ENCODE measurements around the gene CRKL. TPM values are rescaled to one million over a fixed set of nuclear protein-coding genes. Genes with fewer than 3 reads are reported as not detected.
"Not testable (repeated sequence)": the region's sequence is repeated elsewhere in the genome, so short reads cannot be mapped to it uniquely, and the experiment has no call there.

CRKL gene
- total RNA-seq, 1 donor from 2014 or later, result 86.3 TPM

- peaks cover 6% of the 10 kb centered on the region for H3K4me1 Mint-ChIP-seq (ENCODE audit: low read depth)
- no peaks in the 10 kb centered on the region for H3K9me3 Mint-ChIP-seq (ENCODE audit: low read depth)
- peaks cover 13% of the 10 kb centered on the region for H3K36me3 Mint-ChIP-seq (ENCODE audit: insufficient read depth)
- peak overlapping the region; percentile 56 for H3K27ac Mint-ChIP-seq
- no peaks in the 10 kb centered on the region for H3K27me3 Mint-ChIP-seq
- no peak for DNase-seq (ENCODE audit: low spot score, unreplicated experiment)
- no peak overlapping the region for H3K4me3 Mint-ChIP-seq (ENCODE audit: low read depth)
- TF ChIP-seq, protein P1, sequence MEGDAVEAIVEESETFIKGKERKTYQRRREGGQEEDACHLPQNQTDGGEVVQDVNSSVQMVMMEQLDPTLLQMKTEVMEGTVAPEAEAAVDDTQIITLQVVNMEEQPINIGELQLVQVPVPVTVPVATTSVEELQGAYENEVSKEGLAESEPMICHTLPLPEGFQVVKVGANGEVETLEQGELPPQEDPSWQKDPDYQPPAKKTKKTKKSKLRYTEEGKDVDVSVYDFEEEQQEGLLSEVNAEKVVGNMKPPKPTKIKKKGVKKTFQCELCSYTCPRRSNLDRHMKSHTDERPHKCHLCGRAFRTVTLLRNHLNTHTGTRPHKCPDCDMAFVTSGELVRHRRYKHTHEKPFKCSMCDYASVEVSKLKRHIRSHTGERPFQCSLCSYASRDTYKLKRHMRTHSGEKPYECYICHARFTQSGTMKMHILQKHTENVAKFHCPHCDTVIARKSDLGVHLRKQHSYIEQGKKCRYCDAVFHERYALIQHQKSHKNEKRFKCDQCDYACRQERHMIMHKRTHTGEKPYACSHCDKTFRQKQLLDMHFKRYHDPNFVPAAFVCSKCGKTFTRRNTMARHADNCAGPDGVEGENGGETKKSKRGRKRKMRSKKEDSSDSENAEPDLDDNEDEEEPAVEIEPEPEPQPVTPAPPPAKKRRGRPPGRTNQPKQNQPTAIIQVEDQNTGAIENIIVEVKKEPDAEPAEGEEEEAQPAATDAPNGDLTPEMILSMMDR (IDR thresholded peaks at IDR 0.05; ENCODE audit: unreplicated experiment), result no peak
These were observed 27.2 kb upstream of the CRKL start for GRCh38 chr22:20889904-20890540.

DNA sequence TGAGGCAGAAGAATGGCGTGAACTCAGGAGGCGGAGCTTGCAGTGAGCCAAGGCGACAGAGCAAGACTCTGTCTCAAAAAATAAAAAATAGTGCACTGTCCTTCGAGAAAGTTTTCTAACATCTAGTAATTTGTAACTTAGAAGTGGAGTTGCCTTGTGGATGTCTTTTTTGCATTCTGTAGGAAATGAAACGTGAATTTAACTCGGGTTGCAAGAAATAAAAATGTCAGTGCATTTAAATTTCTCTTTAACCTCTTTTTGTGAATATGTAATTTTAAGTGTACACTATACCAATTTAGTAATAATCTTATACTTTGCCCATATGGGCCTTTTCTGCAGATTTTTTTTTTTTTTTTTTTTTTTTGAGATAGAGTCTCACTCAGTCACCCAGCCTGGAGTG is 26.2 kb upstream of the CRKL start:
- H3K9me3 Mint-ChIP-seq (ENCODE audit: low read depth), result no peaks in the 10 kb centered on the region
- H3K4me1 Mint-ChIP-seq (ENCODE audit: low read depth), result no peaks in the 10 kb centered on the region
- DNase-seq (ENCODE audit: low spot score, unreplicated experiment), result no peak
- TF ChIP-seq, protein P1 (IDR thresholded peaks at IDR 0.05; ENCODE audit: unreplicated experiment), result no peak
- H3K4me3 Mint-ChIP-seq (ENCODE audit: low read depth), result no peak overlapping the region
- no peaks in the 10 kb centered on the region for H3K27me3 Mint-ChIP-seq
- no peak overlapping the region for H3K27ac Mint-ChIP-seq
- H3K36me3 Mint-ChIP-seq (ENCODE audit: insufficient read depth), result peaks cover 13% of the 10 kb centered on the region

GRCh38 chr22:20897737-20898136 is 19.5 kb upstream of the CRKL start:
- DNase-seq (ENCODE audit: low spot score, unreplicated experiment); H3K4me3 Mint-ChIP-seq (ENCODE audit: low read depth); H3K4me1 Mint-ChIP-seq (ENCODE audit: low read depth); H3K9me3 Mint-ChIP-seq (ENCODE audit: low read depth); H3K27me3 Mint-ChIP-seq; H3K36me3 Mint-ChIP-seq (ENCODE audit: insufficient read depth); H3K27ac Mint-ChIP-seq: not testable (repeated sequence)

DNA sequence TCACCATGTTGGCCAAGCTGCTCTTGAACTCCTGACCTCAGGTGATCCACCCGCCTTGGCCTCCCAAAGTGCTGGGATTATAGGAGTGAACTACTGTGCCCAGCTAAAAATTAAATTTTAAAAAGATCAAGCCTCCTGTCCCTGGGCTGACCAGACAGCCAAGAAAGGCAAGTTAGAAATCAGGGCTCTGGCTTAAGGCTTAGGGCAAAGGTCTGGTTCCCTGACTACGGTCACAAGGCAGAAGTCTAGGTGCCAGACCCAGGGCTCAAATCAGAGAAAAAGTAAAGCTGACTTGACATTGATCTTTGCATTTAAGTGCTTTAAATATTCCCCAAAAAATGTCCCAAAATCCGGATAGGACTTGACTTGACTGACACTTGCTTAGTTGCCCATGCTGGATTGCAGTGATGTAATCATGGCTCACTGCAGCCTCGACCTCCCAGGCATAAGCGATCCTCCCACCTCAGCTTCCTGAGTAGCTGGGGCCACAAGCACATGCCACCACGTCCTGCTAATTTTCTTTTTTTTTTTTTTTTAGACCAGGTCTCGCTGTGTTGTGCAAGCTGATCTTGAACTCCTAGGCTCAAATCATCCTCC is 17.3 kb upstream of the CRKL start:
- H3K36me3 Mint-ChIP-seq (ENCODE audit: insufficient read depth), result no peaks in the 10 kb centered on the region
- no peaks in the 10 kb centered on the region for H3K27me3 Mint-ChIP-seq
- H3K4me3 Mint-ChIP-seq (ENCODE audit: low read depth), result no peak overlapping the region
- no peaks in the 10 kb centered on the region for H3K4me1 Mint-ChIP-seq (ENCODE audit: low read depth)
- no peaks in the 10 kb centered on the region for H3K9me3 Mint-ChIP-seq (ENCODE audit: low read depth)
- TF ChIP-seq, protein P1 (IDR thresholded peaks at IDR 0.05; ENCODE audit: unreplicated experiment), result no peak
- no peak for DNase-seq (ENCODE audit: low spot score, unreplicated experiment)
- no peak overlapping the region for H3K27ac Mint-ChIP-seq

- H3K9me3 Mint-ChIP-seq (ENCODE audit: low read depth); H3K27me3 Mint-ChIP-seq; H3K4me1 Mint-ChIP-seq (ENCODE audit: low read depth); H3K27ac Mint-ChIP-seq; H3K4me3 Mint-ChIP-seq (ENCODE audit: low read depth); H3K36me3 Mint-ChIP-seq (ENCODE audit: insufficient read depth); DNase-seq (ENCODE audit: low spot score, unreplicated experiment): not testable (repeated sequence)
These were observed 15.8 kb upstream of the CRKL start for GRCh38 chr22:20901093-20902033.

- Mint-ChIP-seq H3K36me3 (ENCODE audit: insufficient read depth) (no peaks in the 10 kb centered on the region), H3K9me3 (ENCODE audit: low read depth) (no peaks in the 10 kb centered on the region)
- TF ChIP-seq, protein P1 (IDR thresholded peaks at IDR 0.05; ENCODE audit: unreplicated experiment), result no peak
These were observed 14.1 kb upstream of the CRKL start for GRCh38 chr22:20903093-20903492.

More at GRCh38 chr22:20903093-20903492, 14.1 kb upstream of the CRKL start:
- no peak for DNase-seq (ENCODE audit: low spot score, unreplicated experiment)
- no peak overlapping the region for H3K4me3 Mint-ChIP-seq (ENCODE audit: low read depth)
- H3K27me3 Mint-ChIP-seq, result peaks cover 2% of the 10 kb centered on the region
- H3K4me1 Mint-ChIP-seq (ENCODE audit: low read depth), result no peaks in the 10 kb centered on the region
- no peak overlapping the region for H3K27ac Mint-ChIP-seq

All from progenitor cell of endocrine pancreas (in vitro differentiated cells).